ENCODE data around the gene TMEM45A. TPM values are rescaled to one million over a fixed set of nuclear protein-coding genes. Genes with fewer than 3 reads are reported as not detected.
"Not testable (repeated sequence)": the region's sequence is repeated elsewhere in the genome, so short reads cannot be mapped to it uniquely, and the experiment has no call there.

The TMEM45A gene
- total RNA-seq, 1 experiment from 2014 or later: 11.5 TPM

- no peak for DNase-seq (ENCODE audit: low spot score)
These were observed 8.9 kb upstream of the TMEM45A start for GRCh38 chr3:100483529-100483928.

GRCh38 chr3:100486808-100487207, 5.6 kb upstream of the TMEM45A start:
- DNase-seq (ENCODE audit: low spot score): no peak

GRCh38 chr3:100489118-100489517, 3.3 kb upstream of the TMEM45A start:
- DNase-seq (ENCODE audit: low spot score): no peak

GRCh38 chr3:100496711-100497261, 4.4 kb downstream of the TMEM45A start:
- peak; percentile 84 for DNase-seq (ENCODE audit: low spot score)

- DNase-seq (ENCODE audit: low spot score): no peak
These were observed 7.2 kb downstream of the TMEM45A start for GRCh38 chr3:100499651-100500050.

- peak; percentile 51 for DNase-seq (ENCODE audit: low spot score)
These were observed 8.0 kb downstream of the TMEM45A start for GRCh38 chr3:100500320-100500880.

GRCh38 chr3:100503448-100503847, 11.0 kb downstream of the TMEM45A start:
- no peak for DNase-seq (ENCODE audit: low spot score)

- DNase-seq (ENCODE audit: low spot score): no peak
These were observed 13.9 kb downstream of the TMEM45A start for GRCh38 chr3:100506355-100506754.

- not testable (repeated sequence) for DNase-seq (ENCODE audit: low spot score)
These were observed 17.4 kb downstream of the TMEM45A start for GRCh38 chr3:100509818-100510217.

GRCh38 chr3:100516232-100516631, 23.8 kb downstream of the TMEM45A start:
- DNase-seq (ENCODE audit: low spot score): no peak

GRCh38 chr3:100516838-100517237, 24.4 kb downstream of the TMEM45A start:
- no peak for DNase-seq (ENCODE audit: low spot score)

- DNase-seq (ENCODE audit: low spot score): no peak
These were observed 24.9 kb downstream of the TMEM45A start for GRCh38 chr3:100517276-100517675.

- no peak for DNase-seq (ENCODE audit: low spot score)
These were observed 25.8 kb downstream of the TMEM45A start for GRCh38 chr3:100518244-100518643.

GRCh38 chr3:100518983-100519382, 26.6 kb downstream of the TMEM45A start:
- no peak for DNase-seq (ENCODE audit: low spot score)

GRCh38 chr3:100521439-100521845, 29.0 kb downstream of the TMEM45A start:
- peak; percentile 27 for DNase-seq (ENCODE audit: low spot score)

- no peak for DNase-seq (ENCODE audit: low spot score)
These were observed 29.7 kb downstream of the TMEM45A start for GRCh38 chr3:100522125-100522524.

- no peak for DNase-seq (ENCODE audit: low spot score)
These were observed 30.8 kb downstream of the TMEM45A start for GRCh38 chr3:100523050-100523760.

- peak; percentile 95 for DNase-seq (ENCODE audit: low spot score)
These were observed 33.6 kb downstream of the TMEM45A start for GRCh38 chr3:100525753-100526612.

GRCh38 chr3:100526613-100527346, 34.4 kb downstream of the TMEM45A start:
- DNase-seq (ENCODE audit: low spot score): no peak

GRCh38 chr3:100527347-100527735, 34.9 kb downstream of the TMEM45A start:
- DNase-seq (ENCODE audit: low spot score): no peak

GRCh38 chr3:100531093-100531492, 38.7 kb downstream of the TMEM45A start:
- no peak for DNase-seq (ENCODE audit: low spot score)

GRCh38 chr3:100532411-100532810, 40.0 kb downstream of the TMEM45A start:
- DNase-seq (ENCODE audit: low spot score): no peak
